Bone marrow (tissue), 2 donors: ENCODE data around the gene HECTD3.
"Not testable (repeated sequence)": the region's sequence is repeated elsewhere in the genome, so short reads cannot be mapped to it uniquely, and the experiment has no call there.

Experiments used
- DNase-seq, 2 donors: peaks; one replicate each; lab custom pipeline; 2025; lab: John Stamatoyannopoulos, UW

The HECTD3 gene

GRCh38 chr1:45014321-45015028 is 3.4 kb upstream of the HECTD3 start:
- DNase-seq = peak; percentile 46 to 71

- no peak for DNase-seq
These were observed 2.6 kb upstream of the HECTD3 start for GRCh38 chr1:45013551-45014209.

- DNase-seq = peak; percentile 21 to 22
These were observed 1.6 kb upstream of the HECTD3 start for GRCh38 chr1:45012639-45013278.

DNA sequence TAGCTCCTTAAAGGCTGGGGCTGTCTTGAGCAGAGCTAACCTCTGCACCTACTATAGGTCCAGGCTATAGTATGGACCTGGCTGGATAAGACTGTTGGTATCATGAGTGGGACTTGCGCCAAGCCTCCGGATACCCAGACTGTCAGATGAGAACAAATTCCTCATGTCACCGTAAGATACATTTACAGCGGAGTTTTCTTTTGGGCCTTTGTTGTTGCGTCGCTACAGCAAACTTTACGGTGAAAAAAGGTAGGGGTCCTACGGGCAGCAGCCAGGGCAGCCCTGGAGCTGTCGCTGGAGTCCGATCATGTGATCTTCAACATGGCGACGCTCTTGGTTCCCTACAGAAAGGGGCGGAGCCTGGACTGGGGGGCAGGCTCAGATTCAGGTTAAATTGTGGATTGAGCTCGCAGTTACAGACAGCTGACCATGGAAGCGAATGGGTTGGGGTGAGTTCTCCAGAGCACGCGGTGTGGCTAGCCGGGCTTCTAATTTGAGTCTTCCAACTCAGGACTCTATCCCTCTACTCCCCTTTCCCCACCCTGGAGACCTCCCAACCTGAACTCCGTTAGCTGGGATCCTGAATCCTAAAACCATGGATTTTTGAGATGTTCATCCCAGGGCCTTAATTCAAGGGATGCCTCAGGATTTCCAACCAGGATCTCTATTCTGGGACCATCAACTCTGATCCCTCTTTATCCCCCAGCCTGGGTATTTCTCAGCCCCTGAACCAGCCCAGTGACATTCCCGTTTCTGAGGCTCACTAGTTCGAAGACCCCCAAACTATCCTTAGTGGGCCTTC is 914 bp upstream of the HECTD3 start, which contains the start of gene UROD:
Gene UROD, plus strand, starts transcription at position 418 of the 802 bp plus-strand sequence. Its CDS starts 12 bp downstream, at position 430.
- peak; percentile 39 to 90 for DNase-seq

GRCh38 chr1:45009956-45010854 is 919 bp downstream of the HECTD3 start:
- DNase-seq = no peak

DNA sequence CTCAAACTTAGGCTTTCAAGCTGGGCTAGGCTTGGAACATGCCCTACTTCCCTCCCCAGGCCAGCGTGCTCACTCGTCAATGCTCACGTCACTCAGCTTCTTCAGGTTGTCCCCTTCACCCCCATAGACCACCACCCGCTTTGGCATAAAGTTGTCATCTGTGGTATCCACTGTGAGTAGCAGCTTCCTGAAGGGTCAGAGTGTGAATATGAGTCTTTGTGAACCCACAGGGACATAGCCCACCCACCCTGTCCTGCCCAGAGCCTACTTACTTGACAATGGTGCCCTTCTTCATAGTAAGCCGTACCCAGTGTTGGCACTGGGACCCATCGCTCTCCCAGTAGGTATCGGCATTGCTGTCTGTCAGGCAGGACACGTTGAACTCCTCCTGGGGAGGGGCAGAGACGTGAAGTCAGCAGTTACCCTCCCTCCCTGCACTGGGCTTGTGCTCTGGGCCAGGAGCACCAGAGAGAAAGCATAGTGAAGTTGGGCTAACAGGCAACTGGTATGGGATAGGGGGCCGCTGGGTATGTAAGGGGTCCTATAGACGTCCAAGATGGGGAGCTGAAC is 1.7 kb downstream of the HECTD3 start:
- no peak for DNase-seq

DNA sequence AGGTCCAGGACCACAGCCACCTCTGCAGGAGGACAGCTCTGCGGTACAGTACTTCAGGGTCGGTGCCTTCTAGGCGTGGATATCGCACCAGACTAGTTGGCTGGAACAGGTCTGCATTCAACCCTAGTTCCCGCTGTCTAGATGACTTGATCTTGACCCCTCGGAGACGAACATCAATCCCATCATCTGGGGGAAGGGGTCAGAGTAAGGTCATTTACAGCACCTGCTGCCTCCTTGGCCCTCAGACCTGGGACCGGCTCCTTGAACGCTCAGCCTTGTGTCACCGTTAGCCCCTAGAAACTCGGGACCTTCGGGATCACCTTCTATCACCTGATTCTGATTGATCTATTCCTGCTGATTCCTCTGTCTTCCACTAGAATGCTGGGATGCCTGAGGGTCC is 2.6 kb downstream of the HECTD3 start:
- DNase-seq = no peak

DNA sequence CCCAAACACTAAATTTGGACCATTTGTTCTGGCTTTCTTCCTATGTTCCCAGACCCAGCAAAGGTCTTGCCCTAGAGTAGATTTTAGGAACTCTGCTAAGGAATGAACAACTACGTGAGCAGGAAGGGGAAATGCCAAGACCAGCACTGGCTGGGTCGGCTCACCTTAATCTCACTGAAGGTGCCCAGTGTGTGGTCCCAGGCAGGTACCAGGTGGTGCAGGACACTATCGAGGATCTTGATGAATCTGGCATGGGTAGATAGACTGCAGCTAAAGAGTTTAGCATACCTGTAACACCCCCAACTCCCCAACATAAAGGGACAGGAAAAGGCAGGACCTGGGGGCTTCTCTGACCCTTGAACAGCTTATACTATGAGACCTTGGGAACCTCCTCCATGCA is 3.0 kb downstream of the HECTD3 start:
- no peak for DNase-seq

DNA sequence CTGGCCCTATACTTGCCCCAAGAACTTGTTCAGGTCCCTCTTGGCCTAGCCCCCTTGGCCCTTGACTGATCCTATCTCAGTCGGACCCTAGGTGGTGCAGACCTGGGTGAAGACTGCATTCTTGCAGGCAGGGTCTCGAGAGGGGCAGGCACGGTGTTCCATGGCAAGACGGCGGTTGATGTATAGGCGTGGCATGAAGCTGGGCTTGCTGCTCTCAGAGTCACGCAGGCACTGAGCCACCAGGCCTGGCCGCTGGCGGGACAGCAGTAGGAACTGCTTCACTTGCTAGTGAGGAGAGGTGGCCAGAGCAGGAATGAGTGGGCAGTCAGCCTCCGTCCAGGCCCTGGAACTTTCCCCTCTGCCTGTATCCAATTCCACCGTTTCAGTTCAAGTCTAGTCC is 3.8 kb downstream of the HECTD3 start:
- DNase-seq = no peak

DNA sequence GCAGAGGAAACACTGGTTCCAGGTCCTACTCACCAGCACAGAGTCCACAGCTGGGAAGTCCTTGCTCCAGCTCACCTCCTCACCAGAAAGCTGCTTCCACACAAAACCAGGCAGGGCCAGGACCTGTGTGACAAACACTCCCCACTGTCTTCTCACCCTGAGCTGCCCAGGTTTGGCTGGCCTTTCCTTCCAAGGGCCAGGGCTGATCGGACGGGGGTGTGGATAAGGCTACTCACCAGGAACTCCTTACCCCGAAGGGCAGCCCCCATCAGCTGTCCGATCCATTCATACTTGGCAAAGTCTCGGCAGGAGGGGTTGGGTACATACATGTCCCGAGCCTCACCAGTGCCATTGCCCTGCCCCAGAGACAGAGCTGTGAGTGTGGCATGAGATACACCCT is 5.4 kb downstream of the HECTD3 start:
- no peak for DNase-seq

DNA sequence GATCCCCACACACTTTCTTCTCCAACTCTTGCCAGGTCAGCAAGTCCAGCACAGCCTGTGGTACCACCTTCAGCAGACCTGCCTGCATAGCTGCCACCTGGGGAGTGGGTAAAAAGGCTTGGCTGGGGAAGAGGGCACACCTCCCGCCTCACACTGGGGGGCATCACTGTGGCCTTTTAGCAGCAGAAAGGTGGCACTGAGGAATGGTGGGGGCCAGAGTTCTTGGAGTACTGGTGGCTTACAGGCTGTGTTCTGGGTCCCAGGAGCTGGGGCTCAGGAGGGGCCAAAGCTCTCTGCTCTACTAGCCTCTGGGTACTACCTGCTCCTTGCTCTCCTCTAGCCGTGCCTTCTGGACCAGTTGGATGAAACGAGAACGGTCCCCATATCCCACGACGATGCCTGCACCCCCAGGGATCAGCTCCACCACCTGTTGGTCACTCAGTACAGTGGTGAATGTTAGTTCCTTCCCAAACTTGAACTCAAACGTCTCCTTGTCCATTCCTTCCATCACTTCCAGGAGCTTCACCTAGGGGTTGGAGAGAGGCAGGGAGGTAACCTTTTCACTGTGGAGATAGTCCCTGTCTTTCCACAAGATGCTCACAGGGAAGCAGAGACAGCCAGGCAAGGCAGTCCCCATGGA is 6.7 kb downstream of the HECTD3 start:
- DNase-seq = no peak

DNA sequence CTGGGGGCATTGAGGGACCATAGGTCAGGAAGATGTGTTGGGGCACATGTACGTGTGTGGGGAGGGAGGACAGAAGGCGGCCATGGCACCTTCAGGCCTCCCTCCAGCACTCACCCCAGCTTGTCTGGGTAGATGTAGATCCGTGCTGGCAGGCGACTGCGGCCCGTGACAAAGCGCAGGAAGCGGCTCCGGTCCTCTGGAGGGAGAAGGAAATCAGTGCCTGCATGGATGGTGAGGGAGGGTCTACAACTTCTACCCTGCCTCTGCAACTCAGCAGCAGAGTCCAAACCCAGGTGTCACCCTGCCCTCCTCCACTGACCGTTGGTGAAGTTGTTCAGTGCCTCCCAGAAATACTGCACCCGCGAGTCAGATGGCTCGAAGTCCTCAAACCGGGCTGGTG is 7.4 kb downstream of the HECTD3 start:
- DNase-seq = no peak

GRCh38 chr1:45002650-45003645 is 8.2 kb downstream of the HECTD3 start:
- no peak for DNase-seq

GRCh38 chr1:45001576-45001975 is 9.5 kb downstream of the HECTD3 start:
- DNase-seq = not testable (repeated sequence)

- DNase-seq = no peak
These were observed 10.1 kb downstream of the HECTD3 start for GRCh38 chr1:45001011-45001481.

GRCh38 chr1:44999232-44999631 is 11.9 kb downstream of the HECTD3 start:
- no peak for DNase-seq

DNA sequence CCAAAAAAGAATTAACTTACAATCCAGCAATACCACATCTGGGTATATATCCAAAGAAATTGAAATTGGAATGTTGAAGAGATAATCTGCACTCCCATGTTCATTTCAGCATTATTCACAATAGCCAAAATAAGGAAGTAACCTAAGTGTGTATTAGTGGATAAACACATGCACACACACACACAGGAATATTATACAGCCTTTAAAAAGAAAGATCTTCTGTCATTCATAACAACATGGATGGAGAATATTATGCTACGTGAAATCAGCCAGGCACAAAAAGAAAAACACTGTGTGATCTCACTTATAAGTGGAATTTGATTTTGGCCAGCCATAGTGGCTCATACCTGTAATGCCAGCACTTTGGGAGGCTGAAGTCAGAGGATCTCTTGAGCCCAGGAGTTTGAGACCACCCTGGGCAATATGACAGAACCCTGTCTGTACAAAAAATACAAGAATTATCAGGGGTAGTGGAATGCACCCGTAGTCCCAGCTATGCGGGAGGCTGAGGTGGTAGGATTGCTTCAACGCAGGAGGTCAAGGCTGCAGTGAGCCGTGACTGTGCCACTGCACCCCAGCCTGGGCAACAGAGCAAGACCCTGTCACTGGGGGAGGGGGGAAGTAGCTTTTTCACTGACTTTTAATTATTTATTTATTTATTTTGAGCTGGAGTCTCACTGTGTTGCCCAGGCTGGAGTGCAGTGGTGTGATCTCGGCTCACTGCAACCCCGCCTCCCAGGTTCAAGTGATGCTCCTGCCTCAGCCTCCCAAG is 15.5 kb downstream of the HECTD3 start:
- DNase-seq = no peak

DNA sequence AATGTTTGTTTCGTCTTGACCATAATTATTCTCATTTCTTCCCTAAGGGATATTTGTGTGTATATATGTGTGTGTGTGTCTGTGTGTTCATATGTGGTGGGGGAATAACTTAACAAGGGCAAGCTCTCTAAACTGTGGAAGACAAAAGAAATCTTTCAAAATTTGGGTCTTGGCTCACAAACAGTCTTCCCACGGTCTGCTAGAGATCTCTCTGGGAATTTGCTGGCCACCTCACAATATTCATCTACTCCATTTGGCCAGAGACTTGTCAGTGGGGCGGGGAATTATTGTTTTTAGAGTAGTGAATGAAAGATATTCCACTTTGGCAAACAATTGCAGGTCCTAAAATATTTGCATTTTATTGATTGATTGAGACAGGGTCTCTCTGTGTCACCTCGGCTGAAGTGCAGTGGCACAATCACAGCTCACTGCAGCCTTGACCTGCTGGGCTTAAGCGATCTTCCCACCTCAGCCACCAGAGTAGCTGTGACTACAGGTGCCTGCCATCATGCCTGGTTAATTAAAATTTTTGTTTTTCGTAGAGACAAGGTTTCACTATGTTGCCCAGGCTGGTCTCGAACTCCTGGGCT is 16.7 kb downstream of the HECTD3 start:
- DNase-seq = no peak
